NCI-H2081 (cell line): ENCODE results near the gene CTF1.
"Not testable (repeated sequence)": the region's sequence is repeated elsewhere in the genome, so short reads cannot be mapped to it uniquely, and the experiment has no call there.

Experiments used
- DNase-seq, 2 experiments: peaks; one replicate each; lab custom pipeline; 2025; lab: John Stamatoyannopoulos, UW

Gene CTF1

DNA sequence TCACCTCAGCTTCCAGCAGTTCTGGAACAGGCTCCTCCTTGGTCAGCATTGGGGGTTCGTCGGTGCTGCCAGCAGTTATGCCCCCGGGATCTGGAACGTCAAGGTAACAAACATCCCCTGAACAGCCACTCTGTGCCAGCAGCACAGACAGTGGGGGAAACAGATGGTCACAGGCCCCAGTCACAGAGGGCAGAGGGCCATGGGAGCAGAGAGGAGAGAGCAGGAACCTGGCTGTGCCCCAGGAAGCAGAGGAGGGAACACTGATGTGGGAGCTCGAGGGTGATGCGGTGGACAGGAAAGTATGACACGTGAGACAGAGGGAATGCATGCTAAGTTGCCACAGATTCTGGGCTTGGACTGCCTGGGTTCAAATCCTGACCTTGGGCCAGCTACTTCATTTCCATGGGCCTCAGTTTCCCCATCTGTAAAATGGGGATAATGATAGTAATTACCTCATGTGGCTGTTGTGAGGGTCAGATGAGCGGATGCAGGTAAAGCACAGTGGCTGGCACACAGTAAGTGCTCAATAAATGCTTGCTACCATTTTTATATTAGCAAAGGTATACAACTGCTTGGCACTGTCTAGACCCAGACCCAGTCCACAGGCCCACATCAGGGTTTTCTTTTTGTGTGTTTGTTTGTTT lies 7.4 kb upstream of the CTF1 start:
- no peak for DNase-seq

- no peak for DNase-seq
Measured at GRCh38 chr16:30889721-30890120, 6.7 kb upstream of the CTF1 start.

- DNase-seq = not testable (repeated sequence)
Measured at GRCh38 chr16:30891043-30891823, 5.2 kb upstream of the CTF1 start.

DNA sequence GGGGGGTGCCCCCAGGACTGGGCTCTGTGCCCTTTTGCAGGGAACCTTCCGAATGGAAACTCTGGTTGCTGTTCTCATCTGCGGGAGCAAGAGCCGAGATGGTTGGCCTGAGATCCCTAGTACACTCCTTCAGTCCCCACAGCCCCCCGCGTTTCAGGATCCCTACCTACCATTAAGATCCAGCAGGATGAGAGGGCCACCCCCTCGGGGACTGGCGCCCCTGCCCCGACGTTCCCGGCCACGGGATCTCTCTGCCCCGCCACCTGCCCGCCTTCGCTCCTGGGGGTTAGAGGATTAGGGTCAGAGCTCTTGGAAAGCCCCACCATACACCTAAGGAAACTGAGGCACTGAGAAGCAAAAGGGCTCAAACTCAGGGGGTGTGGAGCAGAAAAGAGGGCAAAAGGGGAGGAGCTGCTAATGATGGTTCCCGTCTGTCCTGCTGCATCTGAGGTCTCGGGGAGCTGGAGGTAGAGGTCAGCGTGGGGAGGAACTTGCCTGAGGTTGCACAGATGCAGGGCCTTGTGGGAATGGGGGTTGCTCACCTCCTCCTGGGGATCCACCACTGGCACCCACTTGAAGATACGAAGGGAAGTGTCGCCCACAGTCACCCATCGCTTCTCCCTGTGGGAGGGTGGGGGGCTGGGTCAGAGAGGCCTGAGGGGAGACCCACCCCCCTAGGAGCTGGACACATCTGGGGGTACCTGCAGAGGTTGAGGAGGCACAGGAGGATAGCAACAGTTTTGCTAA lies 3.6 kb upstream of the CTF1 start:
- DNase-seq = no peak

DNA sequence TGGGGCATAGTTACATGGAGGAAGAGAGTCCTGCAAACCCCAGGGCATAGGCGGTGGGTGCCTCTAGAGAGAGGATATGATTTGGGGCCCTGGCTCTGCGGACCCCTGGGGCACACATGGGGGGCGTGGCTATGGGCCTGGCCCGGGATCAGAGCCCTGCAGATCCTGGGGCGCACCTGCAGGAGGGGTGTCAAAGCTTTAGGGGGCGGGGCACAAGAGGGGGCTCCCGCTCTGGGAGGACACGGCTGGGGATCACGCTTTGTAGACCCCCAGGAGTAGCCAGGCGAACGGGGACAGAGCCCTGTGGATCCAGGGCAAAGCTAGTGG lies 3.0 kb upstream of the CTF1 start:
- no peak for DNase-seq

- peak; percentile 74 to 79 for DNase-seq
Measured at GRCh38 chr16:30893744-30894539, 2.5 kb upstream of the CTF1 start, which contains the start of gene BCL7C. Gene BCL7C (minus strand): TSS chr16:30894077. CDS start chr16:30893944, 133 bp downstream.

DNA sequence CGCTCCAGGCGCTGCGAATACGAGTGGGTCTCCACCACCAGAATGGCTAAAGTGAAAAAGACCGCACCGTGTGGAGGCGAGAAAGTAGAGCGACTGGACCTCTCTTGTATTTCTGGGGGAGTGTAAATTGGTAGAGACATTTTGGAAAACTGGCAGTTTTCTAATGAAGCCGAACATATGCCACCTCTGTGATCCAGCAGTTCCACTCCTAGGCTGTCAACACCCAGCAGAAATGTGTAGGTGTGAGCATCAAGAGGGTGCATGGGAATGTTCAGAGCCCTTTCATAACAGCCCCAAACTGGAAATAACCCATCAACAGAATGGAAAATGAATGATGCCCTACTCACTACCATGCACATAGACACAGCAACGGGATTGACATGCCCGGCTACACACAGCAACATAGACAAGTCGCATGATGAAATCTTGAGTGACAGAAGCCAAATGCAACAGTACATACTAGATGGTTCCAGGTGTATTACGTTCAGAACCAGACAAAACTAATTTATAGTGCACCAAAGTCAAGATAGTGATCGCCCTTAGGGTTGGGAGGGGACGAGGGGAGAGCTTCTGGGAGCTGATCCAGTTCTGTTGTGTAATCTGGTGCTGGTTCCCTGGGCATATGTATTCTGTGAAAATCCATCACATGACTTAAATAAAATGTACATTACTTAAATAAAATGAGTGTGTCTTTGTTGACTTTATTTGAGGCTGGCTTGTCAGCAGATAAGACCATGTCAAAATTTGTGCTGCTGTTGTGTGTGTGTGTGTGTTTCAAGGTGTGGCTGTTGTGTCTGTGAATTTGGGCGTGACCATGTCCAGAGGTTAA lies 1.7 kb upstream of the CTF1 start:
- no peak for DNase-seq

DNA sequence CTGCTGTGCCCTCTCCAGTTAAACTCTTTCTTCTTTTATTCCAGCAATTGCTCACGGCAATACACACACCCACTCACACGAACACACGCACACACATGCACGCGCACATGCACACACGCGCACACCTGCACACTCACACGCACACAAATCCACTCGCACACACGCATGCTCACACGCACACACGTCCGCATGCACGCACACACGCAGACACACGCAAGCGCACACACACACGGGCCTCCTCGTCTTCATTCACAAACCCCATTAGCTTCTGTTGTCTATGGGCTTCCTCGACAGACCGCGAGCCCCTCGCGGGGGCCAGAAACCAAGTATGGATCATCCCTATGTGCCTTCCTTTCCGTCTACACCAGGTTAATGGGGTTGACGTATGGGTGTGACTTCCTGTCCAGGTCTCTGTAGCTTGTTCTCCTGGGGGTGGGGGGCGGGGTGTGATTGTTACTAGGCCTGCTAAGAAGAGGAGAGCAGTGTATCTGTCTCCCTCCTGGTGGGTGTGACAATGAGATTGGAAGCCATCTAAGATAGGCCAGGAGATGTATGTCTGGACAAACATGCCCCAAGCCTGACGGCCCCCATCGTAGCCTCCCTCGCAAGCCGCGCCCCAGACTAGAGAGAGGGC lies 670 bp upstream of the CTF1 start:
- no peak for DNase-seq

DNA sequence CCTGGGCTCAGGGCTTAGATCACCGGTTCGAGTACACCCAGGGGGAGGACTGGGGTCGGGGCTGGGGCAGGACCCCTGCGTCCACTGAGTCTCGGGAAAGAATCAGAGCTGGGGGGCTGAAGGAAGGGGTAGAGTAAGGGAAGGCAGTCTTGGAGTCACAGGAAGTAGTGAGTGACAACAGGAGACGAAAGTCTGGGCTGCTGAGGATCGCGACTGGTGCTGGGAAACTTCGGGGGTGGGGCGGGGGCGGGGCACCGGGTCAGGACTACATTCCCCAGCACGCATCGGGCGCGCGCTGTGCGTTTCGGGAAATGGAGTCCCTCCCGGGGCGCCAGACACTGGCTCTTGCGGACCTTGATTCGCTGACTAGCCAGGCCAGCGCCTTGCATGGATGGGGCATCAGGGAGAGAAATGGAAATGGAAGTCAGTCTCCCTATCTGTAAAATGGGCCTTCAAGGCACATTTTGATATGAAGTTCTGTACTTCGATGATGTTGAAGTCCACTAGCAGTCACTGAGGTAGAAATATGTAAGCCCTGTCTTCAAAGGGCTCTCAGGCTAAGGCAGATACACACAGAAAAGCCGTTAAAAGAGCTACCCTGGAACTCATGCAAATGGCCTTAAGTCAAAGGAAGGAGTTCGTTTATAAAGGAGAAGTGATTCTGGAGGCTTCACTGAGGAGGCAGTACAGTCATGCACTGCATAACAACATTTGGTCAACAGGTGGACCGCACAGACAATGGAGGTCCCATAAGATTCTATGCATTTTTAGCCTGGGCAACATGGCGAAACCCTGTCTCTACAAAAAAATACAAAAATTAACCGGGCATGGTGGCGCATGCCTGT lies 697 bp downstream of the CTF1 start:
- DNase-seq = peak; percentile 72

- DNase-seq = no peak
Measured at GRCh38 chr16:30899794-30900193, 3.4 kb downstream of the CTF1 start.

- no peak for DNase-seq
Measured at GRCh38 chr16:30900588-30900987, 4.2 kb downstream of the CTF1 start.

DNA sequence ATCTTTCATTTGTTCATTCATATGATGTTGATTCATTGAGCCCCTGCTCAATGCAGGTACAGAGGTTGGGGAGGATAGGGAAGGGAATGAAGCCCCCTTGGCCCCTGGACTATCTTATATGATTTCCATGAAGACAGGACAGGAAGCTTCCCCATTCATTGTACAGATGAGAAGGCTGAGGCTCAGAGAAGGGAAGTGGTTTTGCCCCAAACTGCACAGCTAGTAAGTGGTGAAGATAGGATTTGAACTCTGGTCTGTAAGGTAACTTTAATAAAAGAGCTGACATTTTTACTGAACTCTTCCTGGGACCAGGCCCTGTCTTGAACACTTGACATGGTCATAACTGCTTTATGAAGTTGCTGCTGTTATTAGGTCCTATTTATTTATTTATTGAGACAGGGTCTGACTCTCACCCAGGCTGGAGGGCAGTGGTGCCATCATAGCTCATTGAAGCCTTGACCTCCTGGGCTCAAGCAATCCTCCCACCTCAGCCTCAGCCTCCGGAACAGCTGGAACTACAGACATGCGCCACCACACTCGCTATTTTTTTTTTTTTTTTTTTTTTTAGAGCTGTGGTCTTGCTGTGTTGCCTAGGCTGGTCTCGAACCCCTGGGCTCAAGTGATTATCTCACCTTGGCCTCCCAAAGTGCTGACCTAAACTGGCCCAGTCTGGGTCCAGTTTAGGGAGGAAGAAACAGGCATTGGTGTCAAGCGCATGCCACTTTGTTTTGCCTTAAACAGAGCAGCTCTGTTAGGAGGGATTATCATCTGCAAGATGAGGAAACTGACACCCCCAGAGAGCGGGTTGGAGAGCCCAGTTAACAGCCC lies 5.0 kb downstream of the CTF1 start:
- DNase-seq = no peak

- peak; percentile 20 to 46 for DNase-seq
Measured at GRCh38 chr16:30902029-30902972, 5.9 kb downstream of the CTF1 start.

DNA sequence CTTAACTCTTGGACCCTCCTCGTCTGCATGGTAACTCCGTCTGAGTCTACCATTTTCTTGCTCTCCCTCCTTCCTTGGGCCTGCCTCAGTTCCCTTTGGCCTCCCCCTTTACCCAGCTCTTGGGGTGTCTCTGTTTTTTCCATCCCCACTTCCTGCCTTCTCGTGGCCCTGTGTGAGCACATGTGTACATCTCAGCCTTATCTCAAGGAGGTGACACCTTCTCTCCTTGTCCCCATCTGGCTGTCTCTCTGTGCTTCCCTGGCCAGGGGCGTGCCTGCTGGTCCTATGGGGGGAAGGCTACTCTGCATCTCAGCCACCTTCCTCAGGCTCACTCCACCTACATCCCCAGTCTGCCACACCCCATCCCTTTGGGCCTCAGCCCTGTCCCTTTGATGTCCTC lies 6.6 kb downstream of the CTF1 start:
- DNase-seq = no peak

- DNase-seq = no peak
Measured at GRCh38 chr16:30903596-30903995, 7.2 kb downstream of the CTF1 start.

DNA sequence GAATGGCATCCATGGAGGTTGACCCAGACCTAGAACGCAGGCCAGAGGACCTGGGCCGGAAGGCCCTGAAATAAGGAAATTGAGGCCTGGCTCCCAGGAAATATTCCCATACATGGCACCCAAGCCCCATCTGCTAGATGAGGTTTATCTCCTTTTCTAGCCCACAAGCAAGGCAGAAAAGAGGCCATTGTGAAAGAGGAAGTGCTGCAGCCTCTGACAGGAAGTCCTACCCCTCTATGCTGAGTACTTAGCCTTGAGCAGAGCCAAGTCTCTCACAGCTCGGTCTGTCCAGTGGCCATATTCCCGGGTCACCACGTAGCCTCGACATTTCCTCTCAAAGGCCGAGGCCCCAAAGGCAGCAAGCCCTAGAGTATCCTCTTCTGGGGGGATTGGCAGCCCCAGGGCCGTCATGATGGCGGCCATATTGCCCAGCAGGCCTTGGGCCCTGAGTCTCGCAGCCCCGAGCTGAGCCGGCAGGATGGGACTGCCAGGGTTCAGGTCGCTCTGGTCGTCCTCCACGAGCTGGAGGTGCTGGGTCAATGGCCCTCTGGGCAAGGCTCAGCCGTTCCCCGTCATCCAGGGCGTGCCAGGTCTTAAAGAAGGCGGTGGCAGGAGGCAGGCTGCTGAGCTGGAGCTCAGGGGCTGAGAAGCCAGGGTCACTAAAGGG lies 7.8 kb downstream of the CTF1 start:
- DNase-seq = no peak

DNA sequence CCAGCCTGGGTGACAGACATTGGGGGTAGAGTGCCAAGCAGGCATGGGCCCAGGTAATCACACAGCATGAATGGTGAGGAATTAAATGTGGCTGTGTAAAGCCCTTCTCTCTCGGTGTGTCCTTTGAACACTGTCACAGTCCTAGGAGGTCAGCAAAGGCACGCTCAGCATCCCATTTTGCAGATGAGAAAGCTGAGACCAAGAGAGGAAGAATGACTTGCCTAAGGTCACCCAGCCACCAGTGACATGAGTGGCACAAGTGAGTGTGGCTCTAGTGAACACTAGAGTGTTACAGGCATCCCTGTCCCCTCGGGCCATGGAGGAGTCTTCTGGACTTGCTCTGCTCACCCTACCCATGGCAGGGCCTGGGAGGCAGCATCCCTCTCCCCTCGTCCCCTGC lies 10.7 kb downstream of the CTF1 start:
- DNase-seq = no peak
